SU-DHL-6 (cell line): ENCODE measurements around the gene ITGA6.

Source experiments
- CTCF ChIP-seq: fragments of 200-600 bp; sonication (generic); IDR thresholded peaks from one replicate; pipeline ENCODE4 v1.5.1; 2017; ENCODE audit warnings: antibody characterized with exemption, mild to moderate bottlenecking, low read length, moderate library complexity; ENCODE audit not compliant: insufficient read depth, poor library complexity, severe bottlenecking
- EZH2phosphoT487 ChIP-seq: fragments of 200-600 bp; sonication (generic), shearing (Covaris generic); conservative IDR thresholded peaks from 2 replicates; pipeline ENCODE4 v1.6.1; 2018; ENCODE audit warnings: mild to moderate bottlenecking, antibody characterized with exemption, low read length, moderate library complexity, mixed read lengths

GRCh38 chr2:172403402-172403801, 24.0 kb upstream of the ITGA6 start:
- TF ChIP-seq CTCF: no peak
- TF ChIP-seq EZH2phosphoT487: no peak
